ENCODE results near the gene MRPL4. TPM values are rescaled to one million over a fixed set of nuclear protein-coding genes. Genes with fewer than 3 reads are reported as not detected.

The MRPL4 gene
- total and polyA plus RNA-seq, 12 donors, result 33.4 to 123 (median 64.1) TPM

DNA sequence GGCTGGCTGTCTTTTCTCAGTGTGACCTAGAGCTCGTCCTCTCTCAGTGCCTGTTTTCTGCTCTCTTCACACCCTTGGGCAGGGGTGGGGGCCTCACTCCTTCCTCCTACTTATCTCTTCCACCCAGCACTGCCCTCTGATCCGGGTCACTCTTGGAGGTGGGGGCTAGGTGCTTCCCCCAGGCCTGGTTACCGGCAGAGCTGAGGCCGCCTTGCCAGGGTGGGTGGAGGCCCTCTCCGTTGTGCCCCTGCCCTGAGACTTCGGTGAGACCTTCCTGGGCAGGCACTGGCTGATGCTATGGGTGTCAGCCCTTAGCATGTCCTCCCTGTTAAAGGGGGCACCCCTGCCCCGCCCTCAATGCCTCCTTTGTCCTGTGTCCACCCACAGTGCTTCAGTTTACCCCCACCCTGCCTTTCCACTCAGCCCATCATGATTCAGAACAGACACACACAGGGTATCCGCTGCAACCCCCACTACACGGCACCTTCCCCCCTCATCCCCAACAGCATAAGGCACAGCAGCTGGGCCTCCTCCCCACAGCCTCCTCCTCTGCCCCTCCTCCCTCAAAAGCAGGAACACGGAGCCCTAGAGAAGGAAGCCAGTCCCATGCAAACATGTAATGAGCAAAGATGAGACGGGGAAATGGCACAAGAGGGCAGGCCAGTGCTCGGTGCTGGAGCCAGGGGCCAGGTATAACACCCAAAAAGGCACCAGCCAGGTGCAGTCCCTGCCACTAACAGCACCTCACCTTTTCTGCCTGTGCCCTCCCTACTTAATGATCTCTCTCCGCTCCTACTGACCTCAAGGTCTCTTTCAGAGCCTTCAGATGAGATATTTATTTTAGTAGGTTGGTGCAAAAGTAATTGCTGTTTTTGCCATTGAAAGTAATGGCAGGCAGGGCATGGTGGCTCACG is 47.8 kb downstream of the MRPL4 start:
- 41 to 42% (median 41%) methylated on average over 12 to 14 of the region's 14 CpGs for WGBS, 4 donors
- Histone ChIP-seq H3K4me1 (replicated peaks in 1 of 2) (peaks cover 0 to 12% of the 10 kb centered on the region in 2 donors), H3K9me3 (replicated peaks in 1 of 3) (no peaks in the 10 kb centered on the region), H3K4me3 (no peak overlapping the region), H3K27me3 (peaks cover 22% of the 10 kb centered on the region), H3K36me3 (replicated peaks in 1 of 2) (no peaks in the 10 kb centered on the region), H3K27ac (no peak overlapping the region)
- no peak for DNase-seq
- intact Hi-C loops (cut with DNase I), result no loop called here
- TF ChIP-seq, protein P1, sequence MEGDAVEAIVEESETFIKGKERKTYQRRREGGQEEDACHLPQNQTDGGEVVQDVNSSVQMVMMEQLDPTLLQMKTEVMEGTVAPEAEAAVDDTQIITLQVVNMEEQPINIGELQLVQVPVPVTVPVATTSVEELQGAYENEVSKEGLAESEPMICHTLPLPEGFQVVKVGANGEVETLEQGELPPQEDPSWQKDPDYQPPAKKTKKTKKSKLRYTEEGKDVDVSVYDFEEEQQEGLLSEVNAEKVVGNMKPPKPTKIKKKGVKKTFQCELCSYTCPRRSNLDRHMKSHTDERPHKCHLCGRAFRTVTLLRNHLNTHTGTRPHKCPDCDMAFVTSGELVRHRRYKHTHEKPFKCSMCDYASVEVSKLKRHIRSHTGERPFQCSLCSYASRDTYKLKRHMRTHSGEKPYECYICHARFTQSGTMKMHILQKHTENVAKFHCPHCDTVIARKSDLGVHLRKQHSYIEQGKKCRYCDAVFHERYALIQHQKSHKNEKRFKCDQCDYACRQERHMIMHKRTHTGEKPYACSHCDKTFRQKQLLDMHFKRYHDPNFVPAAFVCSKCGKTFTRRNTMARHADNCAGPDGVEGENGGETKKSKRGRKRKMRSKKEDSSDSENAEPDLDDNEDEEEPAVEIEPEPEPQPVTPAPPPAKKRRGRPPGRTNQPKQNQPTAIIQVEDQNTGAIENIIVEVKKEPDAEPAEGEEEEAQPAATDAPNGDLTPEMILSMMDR (IDR thresholded peaks at IDR 0.05), result no peak
- no peak for TF ChIP-seq POLR2A (IDR thresholded peaks at IDR 0.05)

DNA sequence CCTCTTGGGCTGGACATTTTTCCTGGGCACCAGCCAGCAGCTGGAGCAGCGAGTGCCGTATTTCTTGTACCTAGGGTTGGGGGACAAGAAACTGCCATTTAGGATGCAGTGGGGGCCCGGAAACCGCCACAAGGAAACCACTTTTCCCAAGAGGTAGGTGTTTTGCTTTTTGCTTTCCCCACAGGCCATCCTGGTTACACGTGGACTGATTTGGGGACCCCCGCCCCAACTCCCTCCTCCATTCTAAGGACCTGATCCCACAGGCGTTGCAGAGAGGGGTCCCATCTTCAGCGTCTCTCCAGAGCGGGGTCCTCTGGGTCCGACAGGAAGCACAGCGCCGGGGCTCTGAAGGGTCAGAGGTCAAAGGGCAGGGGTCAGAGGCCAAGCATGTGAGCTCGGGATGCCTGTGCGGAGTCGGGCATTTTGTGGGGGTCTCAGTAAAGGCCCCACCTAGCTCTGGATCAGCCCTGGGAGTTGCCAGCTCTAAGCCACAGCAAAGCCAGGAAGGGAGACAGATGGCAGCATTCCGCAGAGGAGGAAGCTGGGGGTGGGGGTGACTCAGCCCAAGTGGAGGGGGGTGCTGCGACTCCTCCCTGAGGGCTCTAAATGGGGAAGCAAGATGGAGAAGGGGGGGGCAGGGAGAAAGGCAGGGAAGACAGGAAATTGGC is 53.3 kb downstream of the MRPL4 start:
- Histone ChIP-seq H3K9me3 (replicated peaks in 1 of 3) (no peaks in the 10 kb centered on the region), H3K27ac (no peak overlapping the region), H3K36me3 (replicated peaks in 1 of 2) (no peaks in the 10 kb centered on the region), H3K27me3 (no peaks in the 10 kb centered on the region), H3K4me3 (no peak overlapping the region), H3K4me1 (replicated peaks in 1 of 2) (no peaks in the 10 kb centered on the region)
- no peak for TF ChIP-seq POLR2A (IDR thresholded peaks at IDR 0.05)
- TF ChIP-seq, protein P1 (IDR thresholded peaks at IDR 0.05), result no peak
- intact Hi-C loops (cut with DNase I), result no loop called here
- 68 to 77% (median 74%) methylated on average over 10 to 17 of the region's 17 CpGs for WGBS, 4 donors
- peak in 2 of 7 donors; percentile 34 for DNase-seq

DNA sequence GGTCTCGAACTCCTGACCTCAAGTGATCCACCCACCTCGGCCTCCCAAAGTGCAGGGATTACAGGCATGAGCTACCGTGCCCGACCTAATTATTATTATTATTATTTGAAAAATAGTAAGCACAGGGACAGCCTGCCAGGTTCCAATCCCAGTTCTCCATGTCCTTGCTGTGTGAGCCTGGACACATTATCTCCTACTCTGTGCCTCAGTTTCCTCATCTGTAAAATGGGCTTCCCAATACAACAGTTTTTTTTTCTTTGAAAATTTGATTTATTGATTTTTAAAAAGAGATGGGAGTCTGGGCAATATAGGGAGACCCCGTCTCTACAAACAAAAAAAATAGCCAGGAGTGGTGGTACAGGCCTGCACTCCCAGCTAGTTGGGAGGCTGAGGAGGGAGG is 54.3 kb downstream of the MRPL4 start:
- no peaks in the 10 kb centered on the region for H3K9me3 ChIP-seq (replicated peaks in 1 of 3)
- no peak overlapping the region for H3K27ac ChIP-seq
- WGBS, 4 donors, result 77 to 89% (median 81%) methylated on average over 5 of the region's 5 CpGs
- no peak overlapping the region for H3K4me3 ChIP-seq
- DNase-seq, result no peak
- no peaks in the 10 kb centered on the region for H3K4me1 ChIP-seq (replicated peaks in 1 of 2)
- H3K27me3 ChIP-seq, result no peaks in the 10 kb centered on the region
- no peak for TF ChIP-seq POLR2A (IDR thresholded peaks at IDR 0.05)
- TF ChIP-seq, protein P1 (IDR thresholded peaks at IDR 0.05), result no peak
- intact Hi-C loops (cut with DNase I), result no loop called here
- no peaks in the 10 kb centered on the region for H3K36me3 ChIP-seq (replicated peaks in 1 of 2)

DNA sequence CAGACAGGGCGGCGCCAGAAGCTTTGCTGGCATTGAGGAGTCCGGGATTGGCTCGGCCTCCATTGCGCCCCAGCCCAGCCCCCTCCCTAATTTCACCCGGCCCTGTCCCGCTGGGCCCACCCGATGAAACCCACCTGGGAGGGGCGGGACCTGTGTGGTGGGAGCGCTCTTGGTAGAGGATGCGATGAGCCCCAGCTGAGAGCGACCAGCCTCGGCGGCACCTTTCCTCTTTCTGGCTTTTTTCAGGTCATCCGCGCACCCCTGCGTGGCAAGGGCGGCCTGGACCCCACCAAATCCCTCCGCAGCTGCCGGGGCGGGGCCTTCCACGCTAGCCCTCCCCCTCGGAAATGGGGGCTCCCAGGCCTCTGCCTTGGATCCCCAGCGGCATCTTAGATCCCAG is 57.4 kb downstream of the MRPL4 start, which contains the start of gene ZGLP1:
Gene ZGLP1, minus strand, starts transcription at position 393 of the 400 bp plus-strand sequence.
- no peaks in the 10 kb centered on the region for H3K9me3 ChIP-seq (replicated peaks in 1 of 3)
- no peak within 1 kb of the TSS for H3K27ac ChIP-seq
- H3K27me3 ChIP-seq, result no peaks in the 10 kb centered on the region
- TF ChIP-seq, protein P1 (IDR thresholded peaks at IDR 0.05), result no peak
- TF ChIP-seq POLR2A (IDR thresholded peaks at IDR 0.05), result no peak
- peaks cover under 1 to 2% of the 10 kb centered on the region in 2 donors for H3K4me1 ChIP-seq (replicated peaks in 1 of 2)
- no peak within 1 kb of the TSS for H3K4me3 ChIP-seq
- intact Hi-C loops (cut with DNase I), result no loop called here
- 86 to 93% (median 92%) methylated on average over 11 to 24 of the region's 24 CpGs for WGBS, 4 donors
- DNase-seq, result no peak
- H3K36me3 ChIP-seq (replicated peaks in 1 of 2), result no peaks in the 10 kb centered on the region
